GM18951 (cell line): ENCODE results near the gene SLIRP.
"Not testable (repeated sequence)": the region's sequence is repeated elsewhere in the genome, so short reads cannot be mapped to it uniquely, and the experiment has no call there.

Experiments
- POLR2A ChIP-seq: IDR thresholded peaks from 4 replicates; pipeline ENCODE4 v1.6.1; 2011; ENCODE audit warnings: mild to moderate bottlenecking; ENCODE audit not compliant: insufficient read length, insufficient read depth; ENCODE audit errors: extremely low read depth
- in situ Hi-C: fragments of 300-500 bp; cut with MboI; formaldehyde crosslinking; loops from one replicate; pipeline ENCODE4 v1.12.0; 2022; ENCODE audit warnings: low sequenced_read_pairs, mixed read lengths, inconsistent platforms; ENCODE audit not compliant: unreplicated experiment

Gene SLIRP

GRCh38 chr14:77710364-77710763 lies 2.5 kb downstream of the SLIRP start:
- in situ Hi-C loops, result no loop called here
- no peak for TF ChIP-seq POLR2A

GRCh38 chr14:77714926-77715325 lies 7.0 kb downstream of the SLIRP start:
- no peak for TF ChIP-seq POLR2A
- in situ Hi-C loops, result no loop called here

- in situ Hi-C loops, result no loop called here
Measured at GRCh38 chr14:77717608-77718305, 9.9 kb downstream of the SLIRP start.

GRCh38 chr14:77721437-77721836 lies 13.5 kb downstream of the SLIRP start:
- in situ Hi-C loops, result no loop called here
- TF ChIP-seq POLR2A, result no peak

More at GRCh38 chr14:77717608-77718305, 9.9 kb downstream of the SLIRP start:
- no peak for TF ChIP-seq POLR2A

- in situ Hi-C loops, result no loop called here
- TF ChIP-seq POLR2A, result no peak
Measured at GRCh38 chr14:77722301-77722700, 14.4 kb downstream of the SLIRP start.

- TF ChIP-seq POLR2A, result no peak
- in situ Hi-C loops, result no loop called here
Measured at GRCh38 chr14:77730976-77731497, 23.1 kb downstream of the SLIRP start.

GRCh38 chr14:77738559-77739250 lies 30.8 kb downstream of the SLIRP start:
- no peak for TF ChIP-seq POLR2A
- in situ Hi-C loops, result no loop called here

GRCh38 chr14:77741438-77741837 lies 33.5 kb downstream of the SLIRP start:
- in situ Hi-C loops, result no loop called here
- no peak for TF ChIP-seq POLR2A

- no peak for TF ChIP-seq POLR2A
- in situ Hi-C loops, result no loop called here
Measured at GRCh38 chr14:77746064-77746702, 38.3 kb downstream of the SLIRP start.

GRCh38 chr14:77747425-77747824 lies 39.5 kb downstream of the SLIRP start:
- in situ Hi-C loops, result not testable (repeated sequence)

- no peak for TF ChIP-seq POLR2A
- in situ Hi-C loops, result no loop called here
Measured at GRCh38 chr14:77752266-77752665, 44.4 kb downstream of the SLIRP start.

GRCh38 chr14:77752799-77753516 lies 45.1 kb downstream of the SLIRP start:
- in situ Hi-C loops, result no loop called here
- TF ChIP-seq POLR2A, result no peak
